ENCODE measurements around the gene CLRN3. TPM values are rescaled to one million over a fixed set of nuclear protein-coding genes. Genes with fewer than 3 reads are reported as not detected.
A peak's percentile ranks its signal among the peaks of the same experiment; 100 is the strongest.

CLRN3 gene
- total RNA-seq, 1 donor from 2014 or later = not detected

DNA sequence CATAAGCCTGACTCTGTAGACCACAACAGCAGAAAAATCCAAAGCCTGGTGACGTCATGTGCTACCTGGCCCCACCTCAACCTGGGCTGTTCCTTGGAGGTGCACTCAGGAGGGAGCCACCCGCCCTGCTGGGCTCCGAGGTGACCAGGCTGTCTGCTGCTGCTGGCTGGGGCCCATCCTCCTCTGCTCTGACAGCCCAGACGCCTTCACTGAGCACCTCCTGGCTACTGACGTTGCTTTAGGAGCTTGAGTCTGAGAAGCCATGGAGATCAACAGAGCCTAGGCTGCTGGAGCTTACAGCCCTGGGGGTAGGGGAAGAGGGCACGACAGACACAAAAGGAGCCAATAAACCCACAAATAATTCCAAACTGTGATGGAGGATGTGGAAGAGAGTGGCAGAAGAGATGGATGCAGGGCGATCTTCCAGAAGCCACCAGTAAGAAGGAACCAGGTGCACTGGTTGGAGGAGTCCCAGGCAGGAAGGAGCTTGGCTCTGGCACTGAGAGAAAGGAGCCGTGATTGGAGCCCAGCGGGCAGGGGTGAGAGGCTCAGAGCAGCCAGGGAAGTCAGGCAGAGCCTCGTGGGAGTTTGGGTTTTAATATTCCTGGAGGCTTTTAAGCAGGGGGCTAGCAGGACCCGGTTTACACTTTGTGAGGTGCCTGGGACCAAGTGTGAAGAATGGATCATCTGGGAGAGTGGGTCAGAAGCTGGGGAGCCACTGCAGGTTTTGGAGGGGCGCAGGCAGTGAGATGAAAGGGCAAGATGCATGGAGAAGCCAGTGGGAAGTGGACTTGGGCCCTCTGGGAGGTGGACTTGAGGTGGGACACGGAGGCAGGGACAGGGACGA lies 12.5 kb upstream of the CLRN3 start:
- intact Hi-C loops (cut with DNase I) = no loop called here
- ATAC-seq (ENCODE audit: poor library complexity) (no peak), DNase-seq (no peak)

GRCh38 chr10:127904311-127905000 lies 11.7 kb upstream of the CLRN3 start:
- no peak for DNase-seq
- intact Hi-C loops (cut with DNase I) = no loop called here
- ATAC-seq (ENCODE audit: poor library complexity) = no peak

GRCh38 chr10:127903789-127904188 lies 11.0 kb upstream of the CLRN3 start:
- ATAC-seq (ENCODE audit: poor library complexity) = no peak
- intact Hi-C loops (cut with DNase I) = no loop called here
- no peak for DNase-seq

DNA sequence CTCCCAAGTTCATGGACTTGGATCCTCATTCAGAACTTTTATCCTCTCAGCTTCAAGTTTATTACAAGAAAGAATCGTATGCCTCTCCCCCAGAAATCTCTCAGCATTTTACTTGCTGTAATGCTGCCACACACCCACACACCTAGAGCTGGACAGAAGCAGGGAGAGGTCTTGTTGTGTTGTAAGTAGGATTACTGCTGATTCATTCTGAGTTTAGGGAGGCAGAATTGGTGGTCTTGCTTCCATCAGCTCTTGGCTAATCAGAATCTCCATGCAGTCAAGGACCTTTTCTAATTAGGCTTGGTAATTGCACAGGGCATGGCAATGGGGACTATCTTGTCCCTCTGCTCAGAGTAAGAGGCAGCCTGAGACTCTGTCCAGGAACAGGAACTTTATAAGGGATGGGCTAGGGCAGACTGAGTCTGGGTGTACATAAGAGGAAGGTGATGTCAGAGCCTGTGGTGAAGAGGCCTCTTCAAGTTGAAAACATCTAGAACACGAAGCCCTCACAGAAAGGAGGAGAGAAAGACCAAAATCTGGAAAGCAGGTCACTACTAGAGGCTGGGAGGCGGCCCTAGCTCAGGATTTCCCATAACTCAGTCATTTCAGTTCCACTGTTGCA lies 7.1 kb upstream of the CLRN3 start:
- intact Hi-C loops (cut with DNase I) = no loop called here
- no peak for DNase-seq
- ATAC-seq (ENCODE audit: poor library complexity) = peak; percentile 68

DNA sequence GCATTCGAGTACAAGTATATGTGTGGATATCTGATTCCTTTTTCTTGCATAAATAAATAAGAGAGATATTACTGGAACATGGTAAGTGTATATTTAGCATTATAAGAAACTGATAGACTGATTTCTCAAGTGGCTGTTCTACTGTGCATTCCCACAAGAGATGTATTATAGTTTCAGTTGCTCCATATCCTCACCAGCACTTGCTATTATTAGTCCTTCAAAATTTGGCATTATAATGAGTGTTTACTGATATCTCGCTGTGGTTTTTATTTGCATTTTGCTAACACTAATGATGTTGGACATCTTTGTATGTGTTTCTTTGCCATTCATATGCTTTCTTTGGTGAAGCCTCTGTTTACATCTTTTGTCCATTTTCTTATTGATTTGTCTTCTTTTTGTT lies 4.4 kb upstream of the CLRN3 start:
- no peak for ATAC-seq (ENCODE audit: poor library complexity)
- intact Hi-C loops (cut with DNase I) = no loop called here

GRCh38 chr10:127896590-127896989 lies 3.8 kb upstream of the CLRN3 start:
- intact Hi-C loops (cut with DNase I) = no loop called here
- ATAC-seq (ENCODE audit: poor library complexity) = no peak
- DNase-seq = no peak

More for the DNA sequence above, 4.4 kb upstream of the CLRN3 start:
- no peak for DNase-seq

DNA sequence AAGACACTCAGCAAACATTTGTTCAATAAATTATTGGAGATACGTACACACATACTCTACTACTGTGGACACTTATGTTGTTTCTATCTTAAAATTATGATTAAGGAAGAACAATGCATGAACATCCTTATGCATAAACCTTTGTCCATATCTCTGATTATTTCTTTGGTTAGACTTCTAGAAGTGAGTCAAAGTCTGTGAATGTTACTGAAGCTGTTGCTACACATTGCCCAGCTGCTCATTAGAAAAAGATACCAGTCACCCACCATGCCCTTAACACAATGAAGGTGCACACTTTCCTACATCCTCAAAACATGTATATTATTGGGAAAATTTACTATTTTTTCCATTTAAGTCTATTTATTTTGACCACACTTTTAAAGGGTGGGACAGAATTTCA lies 1.4 kb upstream of the CLRN3 start:
- intact Hi-C loops (cut with DNase I) = no loop called here
- no peak for DNase-seq
- no peak for ATAC-seq (ENCODE audit: poor library complexity)

DNA sequence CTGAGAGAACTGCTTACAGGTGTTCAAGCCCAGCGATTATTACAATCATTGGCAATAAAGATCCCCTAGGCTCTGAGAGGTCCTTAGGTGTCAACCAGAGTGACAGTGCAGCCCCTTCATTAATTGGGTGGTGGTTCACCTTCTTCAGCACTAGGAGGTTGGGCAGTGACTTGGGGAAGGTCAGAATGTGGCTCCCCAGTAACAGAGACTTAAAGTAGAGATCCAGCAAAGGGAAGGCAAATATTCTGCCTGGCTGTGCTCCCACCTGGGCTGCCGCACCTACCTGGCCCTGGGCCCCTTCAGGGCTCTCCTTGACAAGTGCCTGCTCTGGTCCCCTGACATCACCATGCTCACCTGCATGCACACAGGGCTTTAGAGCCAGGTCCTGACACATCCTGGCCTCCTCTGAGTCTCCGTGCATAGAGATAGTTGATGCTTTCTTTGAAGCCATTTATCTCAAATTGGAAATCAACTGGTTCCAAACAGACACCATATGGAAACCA lies 1.9 kb downstream of the CLRN3 start:
- intact Hi-C loops (cut with DNase I) = no loop called here
- ATAC-seq (ENCODE audit: poor library complexity) (no peak), DNase-seq (no peak)

- ATAC-seq (ENCODE audit: poor library complexity) = no peak
- DNase-seq = no peak
- intact Hi-C loops (cut with DNase I) = no loop called here
Observed at GRCh38 chr10:127890216-127890615, 2.5 kb downstream of the CLRN3 start.

DNA sequence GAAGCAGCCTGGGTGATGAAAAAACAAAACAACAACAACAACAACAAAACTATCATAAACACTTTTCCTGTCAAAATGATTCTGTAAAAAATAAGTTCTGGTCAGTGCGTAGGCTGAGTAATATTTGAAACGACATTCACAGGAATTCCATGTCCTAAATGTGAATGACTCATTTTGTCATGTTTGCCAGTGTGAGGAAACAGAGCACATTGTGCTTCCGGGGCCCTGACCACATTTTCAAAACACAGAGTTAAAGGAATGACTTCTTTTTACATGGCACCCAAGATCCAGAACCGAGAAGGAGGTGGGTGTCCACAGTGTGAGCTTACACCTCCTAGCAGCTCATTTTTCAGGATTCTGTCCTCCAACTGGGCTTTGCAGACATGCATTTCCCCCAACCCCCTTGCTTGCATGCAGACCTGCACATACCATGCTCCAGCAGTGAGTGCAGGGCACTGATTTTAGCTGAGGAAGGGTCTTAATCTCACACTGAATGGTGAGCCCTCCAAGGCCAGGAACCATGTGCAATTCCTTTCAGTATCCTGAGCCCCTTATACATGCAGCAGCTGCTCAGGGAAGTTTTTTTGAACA lies 3.0 kb downstream of the CLRN3 start:
- ATAC-seq (ENCODE audit: poor library complexity) = peak; percentile 48
- intact Hi-C loops (cut with DNase I) = no loop called here

GRCh38 chr10:127888521-127889312 lies 4.0 kb downstream of the CLRN3 start:
- DNase-seq (no peak), ATAC-seq (ENCODE audit: poor library complexity) (no peak)
- intact Hi-C loops (cut with DNase I) = no loop called here

More for the DNA sequence above, 3.0 kb downstream of the CLRN3 start:
- DNase-seq = no peak

DNA sequence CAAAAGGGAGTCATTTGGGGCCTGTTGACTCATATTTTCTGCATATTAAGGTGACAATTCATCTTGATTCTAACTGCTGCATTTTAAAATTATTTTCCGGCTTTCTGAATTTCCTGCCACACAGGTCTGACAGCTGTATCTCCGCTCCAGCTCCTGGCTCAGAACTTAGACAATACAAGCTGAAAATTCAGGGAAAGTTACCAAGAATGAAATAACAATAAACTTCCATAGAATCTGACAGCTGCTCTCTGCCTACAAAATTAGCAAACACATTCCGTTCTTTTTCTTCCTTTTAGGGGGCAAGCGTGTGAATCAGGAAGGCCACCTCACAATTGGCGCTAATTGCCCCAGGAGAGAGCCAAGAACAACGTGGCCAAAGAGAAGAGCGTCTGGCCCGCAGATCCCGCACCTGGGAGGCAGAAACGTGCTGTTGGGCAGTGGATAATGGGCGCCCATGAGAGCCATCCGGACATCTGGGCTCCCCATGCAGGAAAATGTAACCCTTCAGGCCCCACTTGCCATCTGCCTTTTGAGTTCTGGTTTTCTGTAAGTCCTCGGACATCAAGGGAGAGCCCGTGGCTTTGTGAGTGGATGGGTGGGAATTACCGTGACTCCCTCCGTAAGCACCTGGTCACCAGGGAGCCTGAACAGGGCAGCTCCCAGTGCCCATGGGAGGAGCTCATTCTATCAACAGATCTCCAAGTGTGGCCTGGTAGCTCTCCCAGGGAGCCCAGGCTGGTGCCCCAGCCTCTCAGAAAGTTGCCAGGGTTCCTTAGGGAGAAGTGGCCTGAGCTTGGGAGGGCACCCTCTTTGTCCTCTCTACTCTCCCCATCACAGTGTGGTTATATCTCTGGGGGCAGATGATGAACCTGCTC lies 5.0 kb downstream of the CLRN3 start:
- ATAC-seq (ENCODE audit: poor library complexity) = no peak
- intact Hi-C loops (cut with DNase I) = no loop called here
- no peak for DNase-seq

DNA sequence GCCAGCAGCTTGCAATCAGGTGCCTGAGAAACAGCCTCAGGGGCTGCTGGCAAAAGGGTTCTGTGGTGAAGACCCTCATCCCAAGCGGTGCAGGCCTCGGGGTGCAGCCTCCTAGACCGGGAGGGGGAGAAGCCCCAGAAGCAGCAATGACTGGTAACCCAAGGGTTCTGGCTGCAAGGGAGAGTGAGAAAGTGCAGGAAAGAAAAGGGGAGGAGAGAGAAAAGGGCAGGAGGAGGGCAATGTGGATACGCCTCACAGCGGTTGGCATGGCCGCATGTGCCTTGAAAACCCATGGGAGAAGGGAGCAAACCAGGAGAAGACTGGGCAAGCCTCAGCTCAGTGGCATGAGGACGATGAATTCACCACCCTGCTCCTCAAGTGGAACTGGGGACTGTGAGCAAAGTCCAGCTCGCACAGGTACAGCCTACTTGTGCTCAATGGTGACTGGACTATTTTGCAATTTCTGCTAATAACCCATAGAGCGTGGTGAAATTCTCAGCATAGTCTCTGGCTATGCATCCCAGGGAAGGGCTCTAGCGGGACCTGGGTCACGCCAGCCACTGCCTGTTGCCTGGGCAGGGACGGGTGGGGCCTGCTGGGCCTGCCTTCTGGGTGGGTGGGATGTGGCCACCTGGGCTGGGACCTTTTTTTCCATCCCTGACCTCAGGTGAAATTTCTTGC lies 6.2 kb downstream of the CLRN3 start:
- ATAC-seq (ENCODE audit: poor library complexity) (no peak), DNase-seq (no peak)
- intact Hi-C loops (cut with DNase I) = no loop called here

DNA sequence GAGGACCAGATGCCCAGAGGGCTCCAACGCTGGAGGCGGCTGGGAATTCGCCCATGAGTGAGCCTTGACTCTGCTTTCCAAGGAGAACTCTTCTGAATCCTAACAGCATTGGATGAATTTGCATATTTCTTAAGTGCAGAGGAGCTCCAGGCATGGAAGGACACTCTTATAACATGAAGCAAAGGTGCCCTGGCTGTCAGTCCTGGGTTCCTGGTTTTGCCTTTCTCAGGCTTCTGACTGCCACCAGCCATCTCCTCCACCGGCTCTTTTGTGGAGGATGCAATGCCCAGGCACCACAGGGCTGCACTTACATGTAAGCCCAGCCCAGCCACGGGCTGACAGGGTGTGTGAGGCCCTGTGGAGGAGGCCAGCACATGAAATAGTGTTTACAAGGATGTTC lies 8.2 kb downstream of the CLRN3 start:
- no peak for DNase-seq
- intact Hi-C loops (cut with DNase I) = no loop called here
- no peak for ATAC-seq (ENCODE audit: poor library complexity)

- DNase-seq = no peak
- ATAC-seq (ENCODE audit: poor library complexity) = no peak
- intact Hi-C loops (cut with DNase I) = no loop called here
Observed at GRCh38 chr10:127883516-127883915, 9.2 kb downstream of the CLRN3 start.

- intact Hi-C loops (cut with DNase I) = no loop called here
- no peak for DNase-seq
- no peak for ATAC-seq (ENCODE audit: poor library complexity)
Observed at GRCh38 chr10:127882801-127883459, 9.8 kb downstream of the CLRN3 start.

GRCh38 chr10:127882391-127882790 lies 10.3 kb downstream of the CLRN3 start:
- DNase-seq = no peak

More at GRCh38 chr10:127882391-127882790, 10.3 kb downstream of the CLRN3 start:
- ATAC-seq (ENCODE audit: poor library complexity) = no peak
- intact Hi-C loops (cut with DNase I) = no loop called here

Measured in Right ventricle myocardium superior (tissue), 1 donor.